HUES48 (cell line): Measurements from ENCODE around the gene ENTR1.

ENCODE experiments used
- H3K27ac ChIP-seq: one replicate; pipeline ENCODE4 v1.7.0; 2013; ENCODE audit warnings: low read depth, low read length, inconsistent platforms
- H3K27me3 ChIP-seq: 2 replicates; pipeline ENCODE4 v1.6.1; 2013; ENCODE audit warnings: mild to moderate bottlenecking, low read length; ENCODE audit not compliant: control insufficient read depth, insufficient read depth
- H3K36me3 ChIP-seq: 2 replicates; pipeline ENCODE4 v1.6.1; 2013; ENCODE audit warnings: low read length; ENCODE audit not compliant: control insufficient read depth, insufficient read depth
- H3K4me1 ChIP-seq: 2 replicates; pipeline ENCODE4 v1.6.1; 2013; ENCODE audit warnings: mild to moderate bottlenecking, low read length; ENCODE audit not compliant: control insufficient read depth, insufficient read depth
- H3K4me3 ChIP-seq: 2 replicates; pipeline ENCODE4 v1.5.1; 2013; ENCODE audit warnings: mild to moderate bottlenecking, low read depth, low read length
- H3K9ac ChIP-seq: 2 replicates; pipeline ENCODE4 v1.6.1; 2013; ENCODE audit warnings: mild to moderate bottlenecking, low read depth, low read length, moderate library complexity
- H3K9me3 ChIP-seq: 2 replicates; pipeline ENCODE4 v1.6.1; 2013; ENCODE audit warnings: low read length; ENCODE audit not compliant: control insufficient read depth, insufficient read depth

Gene ENTR1

GRCh38 chr9:136445799-136446198 is 35.4 kb upstream of the ENTR1 start:
- Histone ChIP-seq H3K9ac (no peak overlapping the region), H3K4me3 (no peak overlapping the region), H3K27me3 (no peaks in the 10 kb centered on the region), H3K9me3 (no peaks in the 10 kb centered on the region), H3K27ac (no peak overlapping the region), H3K4me1 (no peaks in the 10 kb centered on the region), H3K36me3 (peaks cover 99% of the 10 kb centered on the region)

GRCh38 chr9:136444102-136444501 is 33.7 kb upstream of the ENTR1 start:
- H3K4me1 ChIP-seq = no peaks in the 10 kb centered on the region
- no peak overlapping the region for H3K4me3 ChIP-seq
- H3K27me3 ChIP-seq = no peaks in the 10 kb centered on the region
- H3K27ac ChIP-seq = no peak overlapping the region
- H3K36me3 ChIP-seq = peaks cover 85% of the 10 kb centered on the region
- no peaks in the 10 kb centered on the region for H3K9me3 ChIP-seq
- H3K9ac ChIP-seq = no peak overlapping the region

- H3K27me3 ChIP-seq = no peaks in the 10 kb centered on the region
- H3K27ac ChIP-seq = no peak overlapping the region
- no peaks in the 10 kb centered on the region for H3K4me1 ChIP-seq
- H3K9me3 ChIP-seq = no peaks in the 10 kb centered on the region
- H3K36me3 ChIP-seq = peaks cover 81% of the 10 kb centered on the region
- no peak overlapping the region for H3K9ac ChIP-seq
- H3K4me3 ChIP-seq = no peak overlapping the region
Observed at GRCh38 chr9:136443687-136444086, 33.3 kb upstream of the ENTR1 start.

- no peaks in the 10 kb centered on the region for H3K27me3 ChIP-seq
- H3K27ac ChIP-seq = no peak overlapping the region
- H3K9me3 ChIP-seq = no peaks in the 10 kb centered on the region
- peaks cover 75% of the 10 kb centered on the region for H3K36me3 ChIP-seq
- H3K9ac ChIP-seq = no peak overlapping the region
- no peaks in the 10 kb centered on the region for H3K4me1 ChIP-seq
- H3K4me3 ChIP-seq = no peak overlapping the region
Observed at GRCh38 chr9:136443087-136443486, 32.7 kb upstream of the ENTR1 start.

- no peaks in the 10 kb centered on the region for H3K4me1 ChIP-seq
- H3K9ac ChIP-seq = no peak overlapping the region
- no peak overlapping the region for H3K4me3 ChIP-seq
- H3K27ac ChIP-seq = no peak overlapping the region
- H3K9me3 ChIP-seq = no peaks in the 10 kb centered on the region
- peaks cover 67% of the 10 kb centered on the region for H3K36me3 ChIP-seq
- H3K27me3 ChIP-seq = no peaks in the 10 kb centered on the region
Observed at GRCh38 chr9:136442265-136442664, 31.9 kb upstream of the ENTR1 start.

GRCh38 chr9:136441681-136442245 is 31.3 kb upstream of the ENTR1 start:
- Histone ChIP-seq H3K9ac (no peak overlapping the region), H3K27me3 (no peaks in the 10 kb centered on the region), H3K27ac (no peak overlapping the region), H3K36me3 (peaks cover 62% of the 10 kb centered on the region), H3K4me3 (no peak overlapping the region), H3K9me3 (no peaks in the 10 kb centered on the region), H3K4me1 (no peaks in the 10 kb centered on the region)

- Histone ChIP-seq H3K9ac (no peak overlapping the region), H3K27me3 (no peaks in the 10 kb centered on the region), H3K4me1 (no peaks in the 10 kb centered on the region), H3K9me3 (no peaks in the 10 kb centered on the region), H3K36me3 (peaks cover 57% of the 10 kb centered on the region), H3K27ac (no peak overlapping the region), H3K4me3 (no peak overlapping the region)
Observed at GRCh38 chr9:136441191-136441680, 30.8 kb upstream of the ENTR1 start.

- H3K9ac ChIP-seq = peak within 1 kb of the TSS; percentile 63
- H3K4me1 ChIP-seq = no peaks in the 10 kb centered on the region
- H3K27me3 ChIP-seq = no peaks in the 10 kb centered on the region
- H3K36me3 ChIP-seq = peaks cover 44% of the 10 kb centered on the region
- H3K27ac ChIP-seq = peak within 1 kb of the TSS; percentile 55
- H3K9me3 ChIP-seq = no peaks in the 10 kb centered on the region
- H3K4me3 ChIP-seq = peak within 1 kb of the TSS; percentile 84
Observed at GRCh38 chr9:136439481-136440408, 29.3 kb upstream of the ENTR1 start, which contains the start of gene INPP5E. Gene INPP5E, minus strand, starts transcription at chr9:136439845. Its CDS starts 426 bp downstream, at chr9:136439419.

- Histone ChIP-seq H3K4me1 (no peaks in the 10 kb centered on the region), H3K4me3 (peak overlapping the region; percentile 84), H3K27ac (no peak overlapping the region), H3K9ac (peak overlapping the region; percentile 63), H3K9me3 (no peaks in the 10 kb centered on the region), H3K36me3 (peaks cover 36% of the 10 kb centered on the region), H3K27me3 (no peaks in the 10 kb centered on the region)
Observed at GRCh38 chr9:136438548-136439480, 28.4 kb upstream of the ENTR1 start.

GRCh38 chr9:136437839-136438547 is 27.6 kb upstream of the ENTR1 start:
- Histone ChIP-seq H3K4me1 (no peaks in the 10 kb centered on the region), H3K9me3 (no peaks in the 10 kb centered on the region), H3K27me3 (no peaks in the 10 kb centered on the region), H3K27ac (no peak overlapping the region), H3K9ac (peak overlapping the region; percentile 63; the same call in 1 of the 2 replicates), H3K4me3 (peak overlapping the region; percentile 84), H3K36me3 (peaks cover 27% of the 10 kb centered on the region)
